ENCODE measurements around the gene ATRIP. TPM values are rescaled to one million over a fixed set of nuclear protein-coding genes. Genes with fewer than 3 reads are reported as not detected.

Gene ATRIP
- polyA plus RNA-seq, 1 donor = 7.3 TPM

- no peak for DNase-seq (ENCODE audit: low read depth)
Measured at GRCh38 chr3:48409291-48410201, 37.0 kb upstream of the ATRIP start.

- DNase-seq (ENCODE audit: low read depth) = no peak
Measured at GRCh38 chr3:48410205-48411040, 36.1 kb upstream of the ATRIP start.

GRCh38 chr3:48411041-48411588, 35.4 kb upstream of the ATRIP start:
- no peak for DNase-seq (ENCODE audit: low read depth)

- no peak for DNase-seq (ENCODE audit: low read depth)
Measured at GRCh38 chr3:48411606-48412374, 34.7 kb upstream of the ATRIP start.

- DNase-seq (ENCODE audit: low read depth) = no peak
Measured at GRCh38 chr3:48412375-48413001, 34.0 kb upstream of the ATRIP start.

GRCh38 chr3:48413086-48413485, 33.5 kb upstream of the ATRIP start:
- DNase-seq (ENCODE audit: low read depth) = no peak

GRCh38 chr3:48413611-48414010, 32.9 kb upstream of the ATRIP start:
- DNase-seq (ENCODE audit: low read depth) = no peak

- DNase-seq (ENCODE audit: low read depth) = no peak
Measured at GRCh38 chr3:48414376-48415250, 31.9 kb upstream of the ATRIP start.

- DNase-seq (ENCODE audit: low read depth) = no peak
Measured at GRCh38 chr3:48415251-48415953, 31.1 kb upstream of the ATRIP start.

GRCh38 chr3:48416091-48416505, 30.4 kb upstream of the ATRIP start:
- no peak for DNase-seq (ENCODE audit: low read depth)

- DNase-seq (ENCODE audit: low read depth) = no peak
Measured at GRCh38 chr3:48416546-48416945, 30.0 kb upstream of the ATRIP start.

- DNase-seq (ENCODE audit: low read depth) = no peak
Measured at GRCh38 chr3:48417529-48418108, 28.9 kb upstream of the ATRIP start.

- no peak for DNase-seq (ENCODE audit: low read depth)
Measured at GRCh38 chr3:48418140-48418539, 28.4 kb upstream of the ATRIP start.

- DNase-seq (ENCODE audit: low read depth) = no peak
Measured at GRCh38 chr3:48418651-48419050, 27.9 kb upstream of the ATRIP start.

- DNase-seq (ENCODE audit: low read depth) = no peak
Measured at GRCh38 chr3:48419149-48419548, 27.4 kb upstream of the ATRIP start.

GRCh38 chr3:48419597-48419996, 26.9 kb upstream of the ATRIP start:
- no peak for DNase-seq (ENCODE audit: low read depth)

- no peak for DNase-seq (ENCODE audit: low read depth)
Measured at GRCh38 chr3:48420561-48420960, 26.0 kb upstream of the ATRIP start.

- DNase-seq (ENCODE audit: low read depth) = no peak
Measured at GRCh38 chr3:48422272-48422671, 24.3 kb upstream of the ATRIP start.

GRCh38 chr3:48422681-48423080, 23.9 kb upstream of the ATRIP start:
- no peak for DNase-seq (ENCODE audit: low read depth)

Measured in forelimb muscle (tissue), 1 donor.